KMS-11 (cell line): Measurements from ENCODE around the gene NINJ2.

Experiments used
- H2AFZ ChIP-seq: fragments of 200-600 bp; sonication (generic); 2 replicates; pipeline ENCODE4 v1.6.1; 2016; ENCODE audit warnings: antibody characterized with exemption, mixed run types, low read depth
- H3K27ac ChIP-seq: fragments of 200-600 bp; sonication (generic); 2 replicates; pipeline ENCODE4 v1.6.1; 2016; ENCODE audit warnings: mild to moderate bottlenecking, mixed run types
- H3K27me3 ChIP-seq: fragments of 200-600 bp; sonication (generic); 2 replicates; pipeline ENCODE4 v1.6.1; 2017; ENCODE audit warnings: mild to moderate bottlenecking, low read depth, mixed run types, moderate library complexity; ENCODE audit not compliant: insufficient read depth
- H3K36me3 ChIP-seq: fragments of 200-600 bp; sonication (generic); 2 replicates; pipeline ENCODE4 v1.6.1; 2017; ENCODE audit warnings: mild to moderate bottlenecking, mixed run types; ENCODE audit not compliant: insufficient read depth
- H3K4me1 ChIP-seq: fragments of 200-600 bp; sonication (generic); 2 replicates; pipeline ENCODE4 v1.6.1; 2016; ENCODE audit warnings: mild to moderate bottlenecking, low read depth, mixed run types; ENCODE audit not compliant: poor library complexity, severe bottlenecking
- H3K4me2 ChIP-seq: fragments of 200-600 bp; sonication (generic); 2 replicates; pipeline ENCODE4 v1.7.0; 2016; ENCODE audit warnings: mild to moderate bottlenecking, mixed run types
- H3K4me3 ChIP-seq: fragments of 200-600 bp; sonication (generic); IDR thresholded peaks from 2 replicates; pipeline ENCODE4 v1.6.1; 2017; ENCODE audit warnings: low read depth, low read length, mixed read lengths; ENCODE audit not compliant: insufficient read depth
- H3K79me2 ChIP-seq: fragments of 200-600 bp; sonication (generic); 2 replicates; pipeline ENCODE4 v1.6.1; 2016; ENCODE audit warnings: low read depth, mixed run types; ENCODE audit not compliant: insufficient read depth
- H3K9ac ChIP-seq: fragments of 200-600 bp; sonication (generic); 2 replicates; pipeline ENCODE4 v1.6.1; 2016; ENCODE audit warnings: mild to moderate bottlenecking, mixed run types
- H4K20me1 ChIP-seq: fragments of 200-600 bp; sonication (generic); 2 replicates; pipeline ENCODE4 v1.6.1; 2016; ENCODE audit warnings: mild to moderate bottlenecking, mixed run types; ENCODE audit not compliant: insufficient read depth
- CTCF ChIP-seq: fragments of 200-600 bp; sonication (generic); conservative IDR thresholded peaks from 2 replicates; pipeline ENCODE4 v1.6.1; 2017; ENCODE audit warnings: low read depth, mild to moderate bottlenecking, antibody characterized with exemption, low read length, moderate library complexity, mixed read lengths

Gene NINJ2

GRCh38 chr12:563787-564298 lies 99.4 kb downstream of the NINJ2 start:
- no peaks in the 10 kb centered on the region for H4K20me1 ChIP-seq
- no peak for TF ChIP-seq CTCF
- H3K4me2 ChIP-seq, result no peak overlapping the region
- no peak overlapping the region for H3K4me3 ChIP-seq
- H3K27me3 ChIP-seq, result no peaks in the 10 kb centered on the region
- H2AFZ ChIP-seq, result no peak overlapping the region
- H3K36me3 ChIP-seq, result no peaks in the 10 kb centered on the region
- H3K4me1 ChIP-seq, result no peaks in the 10 kb centered on the region
- H3K27ac ChIP-seq, result no peak overlapping the region
- no peaks in the 10 kb centered on the region for H3K79me2 ChIP-seq
- H3K9ac ChIP-seq, result no peak overlapping the region

- no peaks in the 10 kb centered on the region for H3K36me3 ChIP-seq
- no peak overlapping the region for H2AFZ ChIP-seq
- no peaks in the 10 kb centered on the region for H3K27me3 ChIP-seq
- H3K79me2 ChIP-seq, result no peaks in the 10 kb centered on the region
- no peak overlapping the region for H3K4me2 ChIP-seq
- TF ChIP-seq CTCF, result no peak
- H3K27ac ChIP-seq, result no peak overlapping the region
- H4K20me1 ChIP-seq, result no peaks in the 10 kb centered on the region
- no peak overlapping the region for H3K4me3 ChIP-seq
- H3K4me1 ChIP-seq, result no peaks in the 10 kb centered on the region
- no peak overlapping the region for H3K9ac ChIP-seq
Measured at GRCh38 chr12:563250-563781, 99.9 kb downstream of the NINJ2 start.

- H3K4me1 ChIP-seq, result no peaks in the 10 kb centered on the region
- no peak overlapping the region for H3K4me3 ChIP-seq
- H3K27me3 ChIP-seq, result no peaks in the 10 kb centered on the region
- no peak for TF ChIP-seq CTCF
- H3K9ac ChIP-seq, result no peak overlapping the region
- H3K36me3 ChIP-seq, result no peaks in the 10 kb centered on the region
- no peak overlapping the region for H2AFZ ChIP-seq
- H4K20me1 ChIP-seq, result no peaks in the 10 kb centered on the region
- no peaks in the 10 kb centered on the region for H3K79me2 ChIP-seq
- no peak overlapping the region for H3K4me2 ChIP-seq
- no peak overlapping the region for H3K27ac ChIP-seq
Measured at GRCh38 chr12:562634-563033, 100.6 kb downstream of the NINJ2 start.

- no peak overlapping the region for H3K4me3 ChIP-seq
Measured at GRCh38 chr12:561908-562593, 101.2 kb downstream of the NINJ2 start.

More at GRCh38 chr12:561908-562593, 101.2 kb downstream of the NINJ2 start:
- Histone ChIP-seq H3K36me3 (no peaks in the 10 kb centered on the region), H2AFZ (no peak overlapping the region), H3K9ac (no peak overlapping the region), H3K27ac (no peak overlapping the region), H4K20me1 (no peaks in the 10 kb centered on the region), H3K79me2 (no peaks in the 10 kb centered on the region), H3K4me1 (no peaks in the 10 kb centered on the region), H3K27me3 (no peaks in the 10 kb centered on the region), H3K4me2 (no peak overlapping the region)
- no peak for TF ChIP-seq CTCF
